Peyer's patch (tissue), 4 donors: ENCODE measurements around the gene GFRA4.

Experiments
- CTCF ChIP-seq, 6 experiments: fragments of 450-650 bp in 4 of 6; fragments of 200-600 bp in 2 of 6; sonication (generic) in 1 of 6; IDR thresholded peaks; one replicate each; pipeline ENCODE4 v1.5.1; 2017 to 2019; ENCODE audit warnings: antibody characterized with exemption in 6 of 6, mild to moderate bottlenecking in 3 of 6, moderate library complexity in 1 of 6
- POLR2A ChIP-seq, 2 donors: fragments of 450-650 bp; IDR thresholded peaks; one replicate each; pipeline ENCODE4 v1.5.1; 2017; ENCODE audit warnings: antibody characterized with exemption in 2 of 2, mild to moderate bottlenecking in 2 of 2, moderate library complexity in 2 of 2

DNA sequence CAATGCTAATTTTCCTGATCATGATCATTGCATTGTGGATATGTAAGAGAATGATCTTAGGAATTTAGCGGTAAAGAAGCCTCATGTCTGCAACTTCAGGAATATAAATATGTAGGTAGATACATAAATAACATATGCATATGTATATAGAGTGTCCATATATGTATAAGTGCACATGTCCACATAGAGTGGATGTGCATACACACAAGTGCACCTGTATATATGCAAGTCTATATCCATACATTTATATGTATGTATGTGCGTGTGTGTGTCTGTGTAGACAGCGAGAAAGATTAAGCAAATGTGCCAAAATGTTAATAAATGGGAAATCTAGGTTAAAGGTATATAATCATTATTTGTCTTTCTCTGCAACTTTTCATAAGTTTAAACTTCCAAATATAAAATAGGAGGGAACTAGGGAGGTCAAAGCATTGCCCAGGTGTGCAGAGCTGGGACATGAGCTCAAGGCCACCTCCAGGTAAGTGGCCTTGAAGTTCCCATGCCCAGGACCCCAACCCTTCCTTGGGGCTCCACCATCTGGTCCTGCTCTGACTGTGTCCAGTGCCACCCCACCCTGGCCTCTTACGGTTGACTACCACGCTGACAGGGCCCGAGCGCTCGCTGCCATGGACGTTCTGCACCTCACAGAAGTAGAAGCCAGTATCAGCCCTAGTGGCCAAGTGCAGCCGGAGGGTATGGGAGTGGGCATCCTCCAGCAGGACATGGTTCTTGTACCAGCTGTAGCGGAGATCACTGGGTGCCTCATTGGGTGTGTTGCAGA is 39.6 kb upstream of the GFRA4 start:
- TF ChIP-seq CTCF (IDR thresholded peaks at IDR 0.05) (no peak), POLR2A (IDR thresholded peaks at IDR 0.05) (no peak)
